ENCODE results near the gene C12orf42.

The C12orf42 gene

GRCh38 chr12:103495469-103496456 lies at the start of gene C12orf42:
Gene C12orf42 (minus strand): TSS chr12:103495968. CDS start chr12:103478426, 17,542 bp downstream.
- DNase-seq (ENCODE audit: low read depth), result no peak

DNA sequence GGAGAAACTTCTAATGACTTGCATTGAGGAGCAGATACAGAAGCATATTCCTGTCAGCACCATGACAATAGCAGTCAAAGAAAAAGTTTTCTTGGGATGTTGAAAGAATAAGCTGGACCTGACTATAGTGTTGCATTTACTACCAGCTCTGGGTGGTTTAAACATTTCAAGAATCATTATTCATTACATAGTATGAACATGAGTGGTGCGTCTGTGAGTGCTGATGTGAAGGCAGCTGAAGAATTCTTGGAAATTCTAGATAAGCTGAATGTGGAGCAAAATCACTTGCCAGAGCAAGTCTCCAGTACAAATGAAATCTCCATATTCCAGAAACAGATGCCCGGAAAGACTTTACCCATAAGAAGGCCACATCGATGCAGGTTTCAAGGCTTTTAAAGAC lies 46.3 kb upstream of the C12orf42 start:
- no peak for DNase-seq (ENCODE audit: low read depth)

GRCh38 chr12:103540319-103540718 lies 44.6 kb upstream of the C12orf42 start:
- no peak for DNase-seq (ENCODE audit: low read depth)

GRCh38 chr12:103538397-103538796 lies 42.6 kb upstream of the C12orf42 start:
- no peak for DNase-seq (ENCODE audit: low read depth)

DNA sequence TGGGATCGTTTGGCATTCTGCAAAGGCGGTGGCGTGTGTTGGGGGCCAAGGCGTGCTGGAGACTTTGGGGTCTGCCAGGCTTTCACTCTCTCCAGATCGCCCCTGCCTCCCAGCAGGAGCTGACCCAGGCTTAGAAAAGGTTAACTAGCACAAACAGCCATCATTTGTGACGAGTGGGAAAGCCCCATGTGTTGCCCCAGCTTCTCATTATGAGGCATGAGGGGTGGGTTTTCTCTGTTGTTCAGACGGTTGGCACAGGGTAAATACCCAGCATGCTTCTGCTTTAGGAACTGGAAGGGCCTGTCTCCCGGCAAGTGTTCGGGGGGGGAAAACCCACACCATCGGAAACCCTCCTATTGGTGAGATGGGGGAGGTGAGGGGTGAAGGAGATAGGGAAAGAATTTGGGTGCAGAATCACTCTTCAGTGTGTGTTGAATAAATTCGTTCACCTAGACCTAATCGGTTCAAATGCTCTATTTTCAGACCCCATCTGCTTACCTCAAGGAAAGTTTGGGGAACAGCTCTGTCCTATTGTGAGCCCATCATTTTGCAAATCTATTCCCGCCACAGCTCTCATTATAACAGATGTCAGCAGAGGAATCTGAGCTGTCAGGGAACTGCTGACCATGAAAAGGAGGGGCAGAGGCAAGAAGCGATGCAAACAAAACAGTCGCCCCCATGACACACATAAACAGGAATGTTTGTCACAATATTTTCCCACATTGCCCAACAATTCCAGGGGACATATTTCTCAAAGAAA lies 34.7 kb upstream of the C12orf42 start:
- no peak for DNase-seq (ENCODE audit: low read depth)

GRCh38 chr12:103529306-103529705 lies 33.5 kb upstream of the C12orf42 start:
- DNase-seq (ENCODE audit: low read depth), result no peak

DNA sequence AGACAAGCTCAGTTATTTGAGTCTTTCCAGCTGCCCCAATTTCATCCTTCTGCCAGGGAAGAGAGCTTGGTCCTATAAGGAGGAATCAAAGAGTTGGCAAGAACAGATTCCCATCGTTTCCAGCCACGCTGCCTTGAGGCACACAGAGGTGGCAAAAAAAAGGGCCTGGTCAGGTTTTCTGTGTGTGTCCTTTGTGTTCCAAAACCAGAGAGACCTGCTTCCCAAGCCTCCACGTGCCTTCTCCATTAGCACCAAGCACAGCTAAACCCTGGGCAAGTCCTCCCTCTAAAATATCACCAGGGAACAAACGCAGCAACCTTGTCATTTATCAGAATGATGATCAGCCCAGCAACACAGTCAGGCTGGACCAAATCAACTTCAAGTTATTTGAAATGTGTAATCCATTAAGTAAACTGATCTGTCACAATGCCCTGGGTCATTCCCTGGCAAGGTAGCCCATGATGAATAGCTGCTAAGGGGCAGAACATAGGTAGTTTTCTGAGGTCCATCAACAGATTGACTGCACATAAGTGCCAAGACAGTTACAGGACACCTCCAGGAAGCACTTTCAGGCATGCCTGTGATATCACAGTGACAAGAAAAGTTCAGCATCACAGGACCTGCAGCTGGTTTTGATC lies 28.6 kb upstream of the C12orf42 start:
- DNase-seq (ENCODE audit: low read depth), result no peak

- DNase-seq (ENCODE audit: low read depth), result no peak
These were observed 28.0 kb upstream of the C12orf42 start for GRCh38 chr12:103523771-103524170.

DNA sequence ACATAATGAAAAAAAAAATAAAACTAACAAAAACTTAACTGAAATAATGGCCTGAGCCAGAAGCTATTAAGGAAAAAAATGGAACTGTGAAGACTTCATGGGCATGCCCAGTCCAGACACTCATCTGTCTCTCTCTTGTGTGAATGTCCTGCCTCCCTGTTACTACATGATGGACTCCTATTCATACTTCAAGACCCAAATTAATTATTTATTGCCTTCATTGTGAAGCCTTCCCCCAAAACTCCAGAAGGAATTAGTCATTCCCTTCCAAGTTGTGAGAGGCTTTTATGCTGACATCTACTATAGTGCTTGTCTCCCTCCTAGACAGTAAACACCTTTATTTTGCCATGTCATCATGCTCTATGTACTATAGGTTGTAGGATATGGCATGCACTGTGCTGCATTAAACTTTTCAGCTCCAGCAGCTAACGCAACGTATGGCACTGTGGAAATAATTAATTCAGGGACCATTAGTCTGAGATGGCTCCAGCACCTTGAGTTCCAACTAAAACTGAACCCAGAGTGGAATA lies 25.0 kb upstream of the C12orf42 start:
- DNase-seq (ENCODE audit: low read depth), result no peak

DNA sequence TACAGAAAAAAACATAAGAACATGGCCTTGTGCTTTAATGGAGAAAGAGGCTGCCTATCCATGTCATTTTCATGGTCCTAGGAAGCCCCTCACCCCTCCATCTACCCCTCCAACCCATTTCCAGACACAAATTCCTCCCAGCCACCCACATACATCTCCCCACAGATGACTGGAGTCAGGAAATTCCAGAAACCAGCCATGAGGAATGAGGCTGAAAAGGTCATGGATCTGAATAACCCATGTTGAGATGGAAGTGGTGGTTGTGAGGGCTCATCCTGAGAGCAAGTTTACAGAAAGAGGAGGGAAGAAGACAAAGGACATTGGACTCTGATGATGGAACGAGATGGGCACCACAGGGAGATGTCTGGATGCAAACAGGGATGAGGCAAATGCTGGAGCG lies 23.9 kb upstream of the C12orf42 start:
- no peak for DNase-seq (ENCODE audit: low read depth)

GRCh38 chr12:103518899-103519298 lies 23.1 kb upstream of the C12orf42 start:
- DNase-seq (ENCODE audit: low read depth), result no peak

GRCh38 chr12:103517161-103517560 lies 21.4 kb upstream of the C12orf42 start:
- DNase-seq (ENCODE audit: low read depth), result no peak

DNA sequence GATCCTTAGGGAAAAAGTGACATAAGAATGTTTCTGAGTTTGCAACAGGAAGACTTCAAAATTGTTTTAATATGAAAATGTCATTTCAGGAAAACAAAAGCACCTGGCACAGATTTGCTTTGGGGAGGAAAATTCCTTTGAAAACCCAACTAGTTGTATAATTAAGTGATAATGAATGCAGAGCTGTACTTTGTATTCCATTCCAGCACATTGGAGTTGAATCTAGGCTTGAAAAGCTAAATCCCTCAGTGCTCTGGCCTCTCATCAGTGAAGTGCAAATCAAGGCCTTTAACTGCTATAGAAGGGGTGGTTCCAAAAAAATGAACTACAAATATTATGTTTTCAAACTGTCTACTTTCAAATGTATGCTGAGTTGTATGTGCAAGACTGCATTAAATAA lies 19.6 kb upstream of the C12orf42 start:
- no peak for DNase-seq (ENCODE audit: low read depth)

DNA sequence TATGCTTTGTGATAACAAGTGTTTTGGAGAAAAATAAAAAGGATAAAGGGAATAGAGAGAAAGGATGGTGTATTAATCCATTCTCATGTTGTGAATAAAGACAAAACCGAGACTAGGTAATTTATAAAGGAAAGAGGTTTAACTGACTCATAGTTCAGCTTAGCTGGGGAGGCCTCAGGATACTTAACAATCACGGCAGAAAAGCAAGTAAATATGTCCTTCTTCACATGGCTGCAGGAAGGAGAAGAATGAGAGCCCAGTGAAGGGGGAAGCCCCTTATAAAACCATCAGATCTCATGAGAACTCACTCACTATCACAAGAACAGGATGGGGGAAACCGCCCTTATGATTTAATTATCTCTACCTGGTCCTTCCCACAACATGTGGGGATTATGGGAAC lies 18.1 kb upstream of the C12orf42 start:
- DNase-seq (ENCODE audit: low read depth), result no peak

DNA sequence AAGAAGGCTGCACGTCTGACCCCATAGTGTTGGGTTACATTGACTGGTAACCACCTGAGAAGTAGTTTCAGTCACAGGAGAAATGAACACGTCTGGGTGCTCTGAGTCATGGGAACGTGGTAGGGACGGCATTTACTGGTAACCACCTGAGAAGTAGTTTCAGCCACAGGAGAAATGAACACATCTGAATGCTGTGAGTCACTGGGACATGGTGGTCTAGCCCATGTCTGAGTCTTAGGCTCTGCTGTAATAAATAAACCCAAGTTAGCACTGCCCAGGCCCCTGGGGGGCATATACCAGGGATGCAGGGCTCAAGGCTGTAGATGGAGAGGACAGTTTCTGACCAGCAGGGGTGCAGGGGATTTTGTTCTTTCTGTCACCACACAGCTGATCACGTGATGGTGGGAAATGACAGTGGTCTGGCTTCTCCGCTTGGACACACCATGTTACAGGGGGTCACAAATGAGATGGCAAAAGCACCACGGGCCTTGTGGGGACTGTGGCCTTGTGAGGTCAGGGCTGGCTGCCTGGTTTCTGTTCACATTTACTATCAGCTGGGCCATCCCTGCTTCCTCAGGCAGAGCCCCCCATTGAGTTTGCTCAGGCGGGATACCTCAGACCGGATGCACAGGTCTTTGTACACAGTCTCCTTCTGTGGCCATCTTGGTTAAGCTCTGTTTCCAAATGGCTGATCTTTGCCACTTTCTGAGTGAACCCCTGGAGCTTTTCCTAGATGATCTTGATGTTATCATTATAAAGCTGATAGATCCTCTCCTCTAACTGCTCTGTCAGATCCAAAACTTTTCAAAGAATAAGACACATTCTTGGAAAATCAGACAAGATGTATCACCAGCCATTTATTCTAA lies 9.8 kb upstream of the C12orf42 start:
- DNase-seq (ENCODE audit: low read depth), result no peak

DNA sequence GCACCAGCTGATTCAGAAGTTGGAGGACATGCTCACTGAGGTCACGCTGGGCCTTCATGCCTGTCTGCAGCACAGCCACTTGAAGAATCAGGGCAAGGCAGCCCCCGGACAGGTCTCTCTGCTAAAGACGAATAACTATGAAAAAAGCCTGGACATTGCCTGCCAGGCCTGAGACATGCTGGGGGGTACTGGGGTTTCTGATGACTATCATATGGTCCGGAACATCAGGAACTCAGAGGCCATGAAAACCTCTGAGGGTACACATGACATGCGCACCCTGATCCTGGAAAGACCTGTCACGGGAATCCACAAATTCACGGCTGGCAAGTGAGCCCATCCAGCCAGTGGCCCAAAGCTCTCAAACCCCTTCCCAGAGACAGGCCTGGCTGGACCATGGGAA lies 8.8 kb upstream of the C12orf42 start:
- DNase-seq (ENCODE audit: low read depth), result no peak

GRCh38 chr12:103503546-103504480 lies 8.0 kb upstream of the C12orf42 start:
- no peak for DNase-seq (ENCODE audit: low read depth)

GRCh38 chr12:103501447-103501846 lies 5.7 kb upstream of the C12orf42 start:
- DNase-seq (ENCODE audit: low read depth), result no peak

DNA sequence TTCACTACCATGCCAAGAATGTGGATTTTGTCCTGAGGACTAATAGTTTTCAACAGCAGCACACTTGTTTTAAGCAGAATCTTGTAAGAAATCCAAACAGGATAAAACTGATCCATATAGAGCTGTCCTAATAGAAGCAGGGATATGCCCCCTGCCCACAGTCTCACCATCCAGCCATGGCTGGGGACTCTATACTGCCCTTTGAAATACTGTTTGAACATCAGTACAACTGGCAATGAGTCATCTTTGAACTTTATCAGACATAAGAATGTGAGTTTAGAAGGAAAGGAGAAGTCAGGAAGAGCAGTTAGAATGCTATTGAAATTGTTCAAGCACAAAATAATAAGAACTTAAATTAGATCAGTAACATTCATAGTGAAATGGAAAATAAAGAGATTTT lies 3.8 kb upstream of the C12orf42 start:
- DNase-seq (ENCODE audit: low read depth), result no peak

DNA sequence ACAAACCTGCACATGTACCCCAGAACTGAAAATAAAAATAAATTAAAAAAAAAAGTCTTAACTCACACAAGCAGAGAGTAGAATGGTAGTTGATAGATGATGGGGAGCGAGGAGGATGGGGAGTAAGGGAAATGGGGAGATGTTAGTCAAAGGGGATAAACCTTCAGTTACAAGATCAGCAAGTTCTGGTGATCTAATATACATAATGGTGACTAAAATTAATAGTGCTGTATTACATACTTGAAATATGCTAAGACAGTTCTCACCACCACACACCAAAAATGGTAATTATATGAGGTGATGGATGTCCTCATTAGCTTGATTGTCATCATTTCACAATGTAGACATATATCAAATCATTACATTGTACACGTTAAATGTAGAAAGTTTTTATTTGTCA lies 3.2 kb upstream of the C12orf42 start:
- no peak for DNase-seq (ENCODE audit: low read depth)
